GM12864 (cell line): ENCODE measurements around the gene NID2.

Source experiments
- DNase-seq: peaks from one replicate; pipeline ENCODE4 v3.0.0-alpha.2; 2011; ENCODE audit warnings: low read depth
- H3K4me3 ChIP-seq: 2 replicates; pipeline ENCODE4 v1.5.1; 2011; ENCODE audit warnings: mild to moderate bottlenecking, low read depth, low read length, control low read depth
- CTCF ChIP-seq: IDR thresholded peaks from 2 replicates; pipeline ENCODE4 v1.5.1; 2011; ENCODE audit warnings: low read depth, mild to moderate bottlenecking, moderate library complexity, low read length, control low read depth, inconsistent platforms; ENCODE audit errors: missing control alignments

Gene NID2

GRCh38 chr14:52049721-52050588, 18.9 kb downstream of the NID2 start:
- H3K4me3 ChIP-seq: no peak overlapping the region
- no peak for TF ChIP-seq CTCF
- no peak for DNase-seq

- no peak for TF ChIP-seq CTCF
- no peak for DNase-seq
These were observed 19.6 kb downstream of the NID2 start for GRCh38 chr14:52049271-52049670.

DNA sequence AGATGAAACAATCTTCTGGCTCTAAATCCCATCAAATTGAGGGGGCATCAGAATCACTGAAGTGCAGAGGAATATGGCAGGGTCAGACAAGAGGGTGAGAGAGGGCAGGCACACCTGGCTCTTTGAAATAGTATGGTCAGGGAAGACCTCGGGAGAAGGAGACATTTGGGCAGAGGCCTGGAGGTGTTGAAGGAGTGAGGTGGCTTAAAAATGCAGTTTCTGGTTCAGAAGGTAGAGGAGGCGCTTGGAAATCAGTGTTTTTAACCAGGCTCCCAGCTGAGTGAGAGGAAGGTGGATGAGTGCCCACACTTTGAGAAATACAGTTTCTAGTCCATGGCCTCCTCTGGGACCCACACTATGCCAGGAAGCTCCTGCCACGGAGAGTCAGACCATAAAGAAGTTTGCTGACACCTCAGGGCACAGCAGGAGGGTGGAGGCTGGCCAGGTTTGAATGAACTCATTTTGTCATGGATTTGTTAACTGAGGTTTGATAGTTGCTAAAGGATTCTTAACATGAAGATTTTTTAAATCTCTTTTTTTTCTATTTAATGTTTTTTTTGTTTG, 20.1 kb downstream of the NID2 start:
- TF ChIP-seq CTCF: no peak
- DNase-seq: no peak
- H3K4me3 ChIP-seq: no peak overlapping the region

More at GRCh38 chr14:52049271-52049670, 19.6 kb downstream of the NID2 start:
- no peak overlapping the region for H3K4me3 ChIP-seq

DNA sequence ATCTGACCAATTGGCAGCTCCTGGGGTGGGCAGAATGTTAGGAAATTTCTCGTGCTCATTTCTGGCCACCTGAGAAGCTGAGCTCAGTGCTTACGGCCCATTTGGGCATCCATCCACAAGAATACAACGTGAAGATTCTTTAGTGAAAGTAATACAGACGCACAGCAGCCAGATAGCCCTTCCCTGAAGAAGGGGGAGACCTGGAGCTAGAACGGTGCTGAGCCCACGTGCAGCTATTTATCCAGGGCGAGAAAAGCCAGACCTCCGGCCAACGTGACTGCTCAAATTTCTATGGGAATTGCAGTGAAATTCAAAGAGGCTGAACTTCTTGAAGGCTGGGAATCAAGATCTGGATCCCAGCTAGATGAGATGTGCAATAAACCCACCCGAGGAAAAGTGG, 20.7 kb downstream of the NID2 start:
- DNase-seq: no peak
- TF ChIP-seq CTCF: no peak
- H3K4me3 ChIP-seq: no peak overlapping the region

DNA sequence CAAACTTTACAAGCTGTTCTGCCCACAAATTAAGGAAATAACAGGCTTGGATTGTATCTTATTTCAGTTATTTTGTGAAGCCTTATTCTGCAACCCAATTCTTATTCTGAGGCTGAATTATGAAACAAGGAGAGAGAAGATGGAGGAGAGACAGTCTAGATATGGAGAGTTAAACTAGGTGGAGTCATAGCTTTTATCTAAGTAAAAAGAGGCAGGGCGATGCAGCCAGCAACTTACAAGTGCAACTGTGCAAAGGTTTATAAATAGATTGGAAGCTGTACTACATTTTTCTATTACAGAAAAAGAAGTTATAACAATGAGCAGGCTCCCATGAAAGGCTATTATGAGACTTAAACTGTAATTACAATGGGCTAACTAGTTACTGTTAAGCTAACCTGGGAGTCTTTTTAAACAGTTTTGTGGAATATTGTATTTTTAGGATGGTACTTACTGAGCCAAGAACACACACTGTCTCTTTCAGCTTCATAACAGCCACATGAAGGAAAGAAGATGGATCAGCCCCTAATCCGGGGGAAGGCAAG, 22.4 kb downstream of the NID2 start:
- TF ChIP-seq CTCF: no peak
- no peak for DNase-seq
- no peak overlapping the region for H3K4me3 ChIP-seq

- no peak for TF ChIP-seq CTCF
- H3K4me3 ChIP-seq: no peak overlapping the region
- DNase-seq: no peak
These were observed 23.9 kb downstream of the NID2 start for GRCh38 chr14:52044791-52045522.
